Heart left ventricle (tissue), 16 donors: ENCODE measurements around the gene GADD45B. TPM values are rescaled to one million over a fixed set of nuclear protein-coding genes. Genes with fewer than 3 reads are reported as not detected.

Experiments
- ATAC-seq, 4 donors: fragments of 200-7000 bp; cut with Tn5 transposase; one replicate each; pipeline ENCODE4 v1.9.1; 2020 to 2022; ENCODE audit warnings: moderate library complexity in 4 of 4, mild to moderate bottlenecking in 3 of 4, moderate number of reproducible peaks in 1 of 4
- DNase-seq, 5 donors: peaks; one replicate each; pipeline ENCODE4 v3.0.0-alpha.2; 2020
- H3K27ac ChIP-seq, 12 donors: fragments of 200-600 bp; sonication (generic) in 4 of 12; one replicate each; pipeline versions ENCODE4 v1.5.0 to v1.8.0; 2016 to 2022; ENCODE audit warnings: mild to moderate bottlenecking in 2 of 12
- H3K27me3 ChIP-seq, 9 donors: fragments of 200-600 bp; sonication (generic) in 2 of 9; one replicate each; pipeline versions ENCODE4 v1.5.1 to v1.8.0; 2016 to 2022; ENCODE audit warnings: mild to moderate bottlenecking in 3 of 9
- H3K36me3 ChIP-seq, 9 donors: fragments of 200-600 bp; sonication (generic) in 2 of 9; one replicate each; pipeline versions ENCODE4 v1.5.0 to v1.8.0; 2018 to 2022; ENCODE audit warnings: mild to moderate bottlenecking in 2 of 9
- H3K4me1 ChIP-seq, 12 donors: fragments of 200-600 bp; sonication (generic) in 4 of 12; one replicate each; pipeline versions ENCODE4 v1.5.0 to v1.8.0; 2016 to 2022; ENCODE audit warnings: mild to moderate bottlenecking in 3 of 12
- H3K4me3 ChIP-seq, 12 donors: fragments of 200-600 bp; sonication (generic) in 4 of 12; one replicate each; pipeline versions ENCODE4 v1.5.0 to v1.8.0; 2017 to 2022; ENCODE audit warnings: mild to moderate bottlenecking in 9 of 12, moderate library complexity in 4 of 12
- H3K9me3 ChIP-seq, 12 donors: fragments of 200-600 bp; sonication (generic) in 4 of 12; one replicate each; pipeline versions ENCODE4 v1.5.0 to v1.8.0; 2016 to 2022; ENCODE audit warnings: mild to moderate bottlenecking in 1 of 12
- POLR2A ChIP-seq, 2 donors: fragments of 450-650 bp; IDR thresholded peaks; one replicate each; pipeline ENCODE4 v1.6.1; 2017; ENCODE audit warnings: antibody characterized with exemption in 2 of 2, mild to moderate bottlenecking in 2 of 2, moderate library complexity in 2 of 2
- WGBS, 4 donors: extraction: QIAGEN DNeasy Blood & Tissue Kit in 2 of 4; methylation state at CpG; one replicate each; pipeline versions ENCODE4 v1.1.5 to v1.1.7; 2013 to 2018; 5-methylcytosine and 5-hydroxymethylcytosine counted together
- intact Hi-C, 10 donors: fragments of 100-400 bp; cut with DNase I; formaldehyde crosslinking; loops; one replicate each; pipeline versions ENCODE4 v1.11.1 to v1.14.2; 2022
- polyA plus RNA-seq, 2 donors: library from polyadenylated mRNA; stranded (reverse); fragments of 200-250 nt; gene quantifications; one replicate each; pipeline ENCODE4 v1.2.3, GENCODE V29; 2013
- total RNA-seq, 9 donors: library from RNA; depleted of rRNA in 2 of 9; stranded (reverse); fragments of >200 nt in 2 of 9; fragmentation: NEBNext Ultra II Directional in 3 of 9; extraction: Animal tissue kit (Norgen Biotek cat#: 25700) in 3 of 9; gene quantifications; one replicate each; pipeline versions ENCODE4 v1.1.0 to v1.2.4, GENCODE V29; 2016 to 2023
- TF ChIP-seq, protein P1 (sequence below), 12 donors: fragments of 200-600 bp; sonication (generic) in 4 of 12; IDR thresholded peaks; one replicate each; pipeline versions ENCODE4 v1.5.0 to v1.8.0; 2018 to 2022; ENCODE audit warnings: antibody characterized with exemption in 12 of 12, mild to moderate bottlenecking in 5 of 12
- donor health status: ischemic (EF 13 %, LVEDD 7.1; RV severe dilation, severe dysfunction).
- donor health status: healthy with polysubstance abuse.
- donor health status: DM: no; HTN: yes; CAD: no.
- donor health status: DM: no; HTN: no; CAD: no.
- donor health status: ischemic (EF 25% LVEDD 6.9; RV normal size, moderate dysfunction).
- donor health status: ischemic (EF 25% LVEDD 5.7; RV mildly dilated, moderate dysfunction).
- donor health status: healthy.
- donor health status: DM: yes; HTN: yes; CAD: no.
- donor health status: ischemic (EF 35%, LVEDD 5.7; RV mildly dilated, moderate dysfunction).
- donor health status: nonischemic (EF 11% LVEDD 7.7; RV severe dilation, severe dysfunction).
- donor health status: DM: yes; HTN: yes; CAD: no.
- donor health status: PGD.
- donor health status: ischemic (EF 29% LVEDD 5.4; RV normal size, mild dysfunction).
- donor health status: nonischemic (EF 23%, LVEDD 6.1; RV moderate dilation, normal function).

GADD45B gene
- total and polyA plus RNA-seq, 11 donors, result 20.3 to 155 (median 47.3) TPM

GRCh38 chr19:2476451-2477140, 669 bp downstream of the GADD45B start:
- Histone ChIP-seq H3K4me3 (peak overlapping the region; percentile 60 to 98 (median 88)), H3K4me1 (peaks cover 4 to 42% (median 28%) of the 10 kb centered on the region in 12 donors), H3K9me3 (no peaks in the 10 kb centered on the region), H3K27me3 (no peaks in the 10 kb centered on the region), H3K36me3 (peaks cover 0 to 14% (median 0%) of the 10 kb centered on the region in 9 donors), H3K27ac (peak overlapping the region; percentile 82 to 96 (median 91))
- ATAC-seq (peak in 2 of 4 donors; percentile 1 to 3), DNase-seq (peak in 4 of 5 donors; percentile 48 to 64 (median 60))
- 0 to 1% (median 0%) methylated on average over 14 to 42 of the region's 42 CpGs for WGBS, 4 donors
- TF ChIP-seq, protein P1, sequence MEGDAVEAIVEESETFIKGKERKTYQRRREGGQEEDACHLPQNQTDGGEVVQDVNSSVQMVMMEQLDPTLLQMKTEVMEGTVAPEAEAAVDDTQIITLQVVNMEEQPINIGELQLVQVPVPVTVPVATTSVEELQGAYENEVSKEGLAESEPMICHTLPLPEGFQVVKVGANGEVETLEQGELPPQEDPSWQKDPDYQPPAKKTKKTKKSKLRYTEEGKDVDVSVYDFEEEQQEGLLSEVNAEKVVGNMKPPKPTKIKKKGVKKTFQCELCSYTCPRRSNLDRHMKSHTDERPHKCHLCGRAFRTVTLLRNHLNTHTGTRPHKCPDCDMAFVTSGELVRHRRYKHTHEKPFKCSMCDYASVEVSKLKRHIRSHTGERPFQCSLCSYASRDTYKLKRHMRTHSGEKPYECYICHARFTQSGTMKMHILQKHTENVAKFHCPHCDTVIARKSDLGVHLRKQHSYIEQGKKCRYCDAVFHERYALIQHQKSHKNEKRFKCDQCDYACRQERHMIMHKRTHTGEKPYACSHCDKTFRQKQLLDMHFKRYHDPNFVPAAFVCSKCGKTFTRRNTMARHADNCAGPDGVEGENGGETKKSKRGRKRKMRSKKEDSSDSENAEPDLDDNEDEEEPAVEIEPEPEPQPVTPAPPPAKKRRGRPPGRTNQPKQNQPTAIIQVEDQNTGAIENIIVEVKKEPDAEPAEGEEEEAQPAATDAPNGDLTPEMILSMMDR (IDR thresholded peaks at IDR 0.05), result no peak
- no peak for TF ChIP-seq POLR2A (IDR thresholded peaks at IDR 0.05)
- intact Hi-C loops, result loop anchor here in 8 of 10 donors (1.0 to 5.0 kb wide), 10 partner anchors 18 to 126 kb away; no protein-coding TSS in a partner anchor

- Histone ChIP-seq H3K4me1 (peaks cover 4 to 42% (median 28%) of the 10 kb centered on the region in 12 donors), H3K4me3 (peak overlapping the region; percentile 60 to 98 (median 88)), H3K27me3 (no peaks in the 10 kb centered on the region), H3K27ac (peak overlapping the region; percentile 82 to 96 (median 91)), H3K36me3 (peaks cover 0 to 14% (median 0%) of the 10 kb centered on the region in 9 donors), H3K9me3 (peaks cover 0 to 3% (median 0%) of the 10 kb centered on the region in 12 donors)
- TF ChIP-seq, protein P1 (IDR thresholded peaks at IDR 0.05), result no peak
- peak in 1 of 2 donors; percentile 14 for TF ChIP-seq POLR2A (IDR thresholded peaks at IDR 0.05)
- ATAC-seq (peak; percentile 1 to 43 (median 12)), DNase-seq (peak; percentile 59 to 78 (median 68))
- intact Hi-C loops, result loop anchor here in 7 of 10 donors (1.0 to 5.0 kb wide), 7 partner anchors 18 to 126 kb away; no protein-coding TSS in a partner anchor
- WGBS, 4 donors, result 7 to 11% (median 9%) methylated on average over 11 to 27 of the region's 27 CpGs
These were observed 1.3 kb downstream of the GADD45B start for GRCh38 chr19:2477141-2477710.

DNA sequence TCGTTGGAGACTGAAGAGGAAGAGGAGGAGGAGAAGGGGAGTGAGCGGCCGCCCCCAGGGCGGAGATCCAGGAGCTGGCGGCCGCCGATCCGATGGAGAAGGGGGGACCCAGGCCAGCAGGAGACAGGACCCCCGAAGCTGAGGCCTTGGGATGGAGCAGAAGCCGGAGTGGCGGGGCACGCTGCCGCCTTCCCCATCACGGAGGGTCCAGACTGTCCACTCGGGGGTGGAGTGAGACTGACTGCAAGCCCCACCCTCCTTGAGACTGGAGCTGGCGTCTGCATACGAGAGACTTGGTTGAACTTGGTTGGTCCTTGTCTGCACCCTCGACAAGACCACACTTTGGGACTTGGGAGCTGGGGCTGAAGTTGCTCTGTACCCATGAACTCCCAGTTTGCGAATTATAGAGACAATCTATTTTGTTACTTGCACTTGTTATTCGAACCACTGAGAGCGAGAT, 1.8 kb downstream of the GADD45B start:
- DNase-seq (peak in 3 of 5 donors; percentile 56 to 70 (median 56)), ATAC-seq (peak in 1 of 4 donors; percentile 6)
- peaks cover 0 to 14% (median 0%) of the 10 kb centered on the region in 9 donors for H3K36me3 ChIP-seq
- intact Hi-C loops, result loop anchor here in 9 of 10 donors (1.0 to 5.0 kb wide), 9 partner anchors 17 to 125 kb away; no protein-coding TSS in a partner anchor
- peak in 1 of 2 donors; percentile 12 for TF ChIP-seq POLR2A (IDR thresholded peaks at IDR 0.05)
- TF ChIP-seq, protein P1 (IDR thresholded peaks at IDR 0.05), result no peak
- peaks cover 0 to 8% (median under 1%) of the 10 kb centered on the region in 12 donors for H3K9me3 ChIP-seq
- peak overlapping the region; percentile 82 to 96 (median 91) for H3K27ac ChIP-seq
- 21 to 33% (median 27%) methylated on average over 16 to 21 of the region's 21 CpGs for WGBS, 4 donors
- peak overlapping the region; percentile 60 to 98 (median 88) for H3K4me3 ChIP-seq
- no peaks in the 10 kb centered on the region for H3K27me3 ChIP-seq
- peaks cover 4 to 42% (median 28%) of the 10 kb centered on the region in 12 donors for H3K4me1 ChIP-seq
